ENCODE results near the gene CEP43.

- TF ChIP-seq CTCF (IDR thresholded peaks at IDR 0.05), result peak in 4 of 6 experiments; percentile 26 to 59 (median 54)
- no peak for TF ChIP-seq POLR2A (IDR thresholded peaks at IDR 0.05)
Observed at GRCh38 chr6:166997768-166998255, 1.4 kb upstream of the CEP43 start.

Measured in Peyer's patch (tissue), 4 donors.